Subcutaneous adipose tissue (tissue), 4 donors: ENCODE data around the gene KLF1. TPM values are rescaled to one million over a fixed set of nuclear protein-coding genes. Genes with fewer than 3 reads are reported as not detected.

Experiments used
- total RNA-seq, 4 donors: library from RNA; depleted of rRNA; stranded (reverse); fragments of >200 nt; gene quantifications; one replicate each; pipeline ENCODE4 v1.1.0, GENCODE V29; 2016
- TF ChIP-seq, protein P1 (sequence below): fragments of 450-650 bp; IDR thresholded peaks from one replicate; pipeline ENCODE4 v1.5.1; 2016; ENCODE audit warnings: low read depth, mild to moderate bottlenecking, control low read depth, antibody characterized with exemption, moderate library complexity

Gene KLF1
- total RNA-seq, 4 donors from 2014 or later = not detected

DNA sequence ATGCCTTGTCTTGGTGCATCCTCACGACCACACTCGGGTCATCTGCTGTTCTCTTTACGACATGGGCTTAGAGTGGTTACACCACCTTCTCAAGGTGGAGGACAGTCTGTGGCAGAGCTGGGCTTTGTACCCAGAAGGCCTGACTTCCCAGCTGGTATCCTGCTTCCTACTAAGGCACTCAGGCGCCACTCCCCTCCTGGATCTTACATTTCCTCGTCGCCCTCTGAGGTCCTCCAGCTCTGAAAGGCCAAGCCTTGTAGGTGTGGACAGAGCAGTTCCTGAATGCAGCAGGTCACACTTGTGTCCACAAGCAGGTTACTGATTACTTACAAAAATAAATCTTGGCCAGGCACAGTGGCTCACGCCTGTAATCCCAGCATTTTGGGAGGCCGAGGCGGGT lies 20.2 kb upstream of the KLF1 start:
- TF ChIP-seq, protein P1, sequence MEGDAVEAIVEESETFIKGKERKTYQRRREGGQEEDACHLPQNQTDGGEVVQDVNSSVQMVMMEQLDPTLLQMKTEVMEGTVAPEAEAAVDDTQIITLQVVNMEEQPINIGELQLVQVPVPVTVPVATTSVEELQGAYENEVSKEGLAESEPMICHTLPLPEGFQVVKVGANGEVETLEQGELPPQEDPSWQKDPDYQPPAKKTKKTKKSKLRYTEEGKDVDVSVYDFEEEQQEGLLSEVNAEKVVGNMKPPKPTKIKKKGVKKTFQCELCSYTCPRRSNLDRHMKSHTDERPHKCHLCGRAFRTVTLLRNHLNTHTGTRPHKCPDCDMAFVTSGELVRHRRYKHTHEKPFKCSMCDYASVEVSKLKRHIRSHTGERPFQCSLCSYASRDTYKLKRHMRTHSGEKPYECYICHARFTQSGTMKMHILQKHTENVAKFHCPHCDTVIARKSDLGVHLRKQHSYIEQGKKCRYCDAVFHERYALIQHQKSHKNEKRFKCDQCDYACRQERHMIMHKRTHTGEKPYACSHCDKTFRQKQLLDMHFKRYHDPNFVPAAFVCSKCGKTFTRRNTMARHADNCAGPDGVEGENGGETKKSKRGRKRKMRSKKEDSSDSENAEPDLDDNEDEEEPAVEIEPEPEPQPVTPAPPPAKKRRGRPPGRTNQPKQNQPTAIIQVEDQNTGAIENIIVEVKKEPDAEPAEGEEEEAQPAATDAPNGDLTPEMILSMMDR = no peak

DNA sequence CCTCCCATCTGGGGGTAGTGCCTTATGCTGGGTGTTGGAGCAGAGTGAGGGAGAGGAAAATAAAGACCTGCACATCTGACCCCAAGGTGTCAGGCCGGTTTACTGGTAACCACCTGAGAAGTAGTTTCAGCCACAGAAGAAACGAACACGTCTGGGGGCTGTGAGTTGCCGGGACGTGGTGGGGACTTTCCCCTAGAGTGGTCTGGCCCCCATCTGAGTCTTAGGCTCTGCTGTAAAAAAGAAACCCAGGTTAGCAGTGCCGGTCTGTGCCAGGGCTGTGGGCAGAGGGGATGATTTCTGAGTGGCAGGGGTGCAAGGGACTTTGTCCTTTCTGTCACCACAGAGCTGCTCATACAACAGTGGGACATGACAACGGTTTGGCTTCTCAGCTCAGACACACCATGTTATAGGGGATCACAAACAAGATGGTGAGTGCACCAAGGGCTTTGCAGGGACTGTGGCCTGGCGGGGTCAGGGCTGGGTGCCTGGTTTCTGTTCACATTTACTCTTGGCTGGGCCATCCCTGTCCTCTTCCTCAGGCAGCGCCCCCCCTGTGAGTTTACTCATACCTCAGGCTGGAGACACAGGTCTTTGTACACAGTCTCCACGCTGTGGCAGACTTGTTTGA lies 13.0 kb upstream of the KLF1 start:
- TF ChIP-seq, protein P1 = no peak

DNA sequence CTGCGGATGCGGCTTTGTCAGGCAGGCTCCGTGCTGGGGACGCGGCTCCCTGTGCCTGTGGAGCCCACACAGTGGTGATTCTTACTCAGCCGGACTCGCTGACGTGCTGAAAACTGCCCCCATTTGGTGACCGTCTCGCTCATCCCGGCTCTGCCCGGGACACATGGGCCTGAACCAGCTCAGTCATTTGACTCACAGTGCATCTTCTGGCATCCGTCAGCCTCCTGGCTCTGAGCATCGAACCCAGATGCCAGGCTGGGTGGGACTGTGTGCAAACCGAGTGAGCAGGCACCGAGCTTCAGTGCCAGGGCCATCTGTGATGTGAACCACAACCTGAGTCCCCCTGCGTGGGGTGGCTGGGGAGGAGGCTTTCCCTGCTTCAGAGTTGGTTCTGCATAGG lies 9.5 kb upstream of the KLF1 start:
- TF ChIP-seq, protein P1 = no peak

DNA sequence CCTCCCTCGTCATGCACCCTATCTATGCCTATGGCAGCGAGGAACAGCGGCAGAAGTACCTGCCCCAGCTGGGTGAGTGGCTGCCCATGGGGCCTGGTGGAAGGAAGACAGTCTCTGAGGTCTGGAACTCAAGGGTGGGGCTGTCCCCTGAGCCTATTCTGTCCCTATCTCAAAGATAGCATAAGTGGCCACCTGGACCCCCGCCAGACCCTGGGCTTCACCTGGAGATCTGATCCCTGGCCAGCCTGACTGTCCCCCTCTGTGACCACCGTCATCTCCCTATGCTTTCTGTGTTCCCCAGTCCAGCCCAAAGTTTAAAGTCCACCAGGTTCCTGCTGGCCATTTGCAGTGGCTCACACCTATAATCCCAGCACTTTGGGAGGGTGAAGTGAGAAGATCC lies 6.6 kb upstream of the KLF1 start:
- TF ChIP-seq, protein P1 = no peak

DNA sequence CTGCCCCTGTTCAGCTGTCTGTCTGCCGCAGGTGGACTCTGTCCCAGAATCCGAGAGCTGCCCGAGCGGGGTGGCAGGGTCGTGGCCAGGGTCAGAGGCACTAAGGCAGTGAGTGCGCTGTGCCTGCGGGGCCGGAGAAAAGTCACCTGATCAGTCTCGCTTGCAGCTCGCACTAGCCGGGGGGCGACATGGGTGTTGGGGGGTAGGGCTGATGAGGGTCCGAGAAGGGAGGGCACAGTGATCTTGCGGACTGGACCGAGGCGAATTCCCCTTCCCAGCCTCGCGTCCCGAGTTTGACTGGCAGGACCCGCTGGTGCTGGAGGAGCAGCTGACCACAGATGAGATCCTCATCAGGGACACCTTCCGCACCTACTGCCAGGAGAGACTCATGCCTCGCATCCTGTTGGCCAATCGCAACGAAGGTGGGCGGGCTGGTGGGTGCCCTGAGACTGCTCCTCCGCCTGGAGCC lies 4.6 kb upstream of the KLF1 start:
- TF ChIP-seq, protein P1 = no peak

DNA sequence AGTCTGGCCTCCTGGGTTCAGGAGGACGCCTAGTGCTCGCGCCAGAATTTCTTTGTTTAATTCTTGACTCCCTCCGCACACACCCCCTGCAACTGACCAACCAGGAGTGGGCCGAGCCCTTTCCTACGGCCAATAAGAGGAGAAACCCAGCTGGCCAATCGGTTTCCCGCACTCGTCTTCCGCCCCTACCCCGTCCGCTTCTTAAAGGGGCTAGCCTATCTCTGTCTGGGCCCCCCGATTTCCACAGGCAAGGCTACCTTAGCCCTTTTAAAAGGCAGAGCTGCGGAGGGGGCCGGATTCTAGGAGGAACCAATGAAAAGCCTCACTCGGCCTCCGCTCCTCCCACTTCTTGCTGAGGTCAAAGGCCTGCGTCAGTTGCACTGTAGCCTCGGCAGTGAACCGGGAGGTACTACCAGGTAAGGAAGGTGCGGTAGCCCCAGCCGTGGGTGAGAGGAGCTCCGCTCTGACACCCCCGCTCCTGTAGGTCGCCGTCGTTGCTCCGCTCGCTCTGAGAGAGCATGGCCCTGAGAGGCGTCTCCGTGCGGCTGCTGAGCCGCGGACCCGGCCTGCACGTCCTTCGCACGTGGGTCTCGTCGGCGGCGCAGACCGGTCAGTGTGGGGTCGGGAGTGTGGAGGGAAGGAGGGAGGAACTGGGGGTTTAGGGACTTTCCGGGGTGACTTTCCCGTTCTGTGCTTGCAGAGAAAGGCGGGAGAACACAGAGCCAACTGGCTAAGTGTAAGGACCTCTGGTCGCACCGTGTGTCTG lies 4.0 kb upstream of the KLF1 start, which contains the start of gene GCDH:
Gene GCDH, plus strand, starts transcription at position 374 of the 766 bp plus-strand sequence. Its CDS starts 145 bp downstream, at position 519.
- TF ChIP-seq, protein P1 = no peak

DNA sequence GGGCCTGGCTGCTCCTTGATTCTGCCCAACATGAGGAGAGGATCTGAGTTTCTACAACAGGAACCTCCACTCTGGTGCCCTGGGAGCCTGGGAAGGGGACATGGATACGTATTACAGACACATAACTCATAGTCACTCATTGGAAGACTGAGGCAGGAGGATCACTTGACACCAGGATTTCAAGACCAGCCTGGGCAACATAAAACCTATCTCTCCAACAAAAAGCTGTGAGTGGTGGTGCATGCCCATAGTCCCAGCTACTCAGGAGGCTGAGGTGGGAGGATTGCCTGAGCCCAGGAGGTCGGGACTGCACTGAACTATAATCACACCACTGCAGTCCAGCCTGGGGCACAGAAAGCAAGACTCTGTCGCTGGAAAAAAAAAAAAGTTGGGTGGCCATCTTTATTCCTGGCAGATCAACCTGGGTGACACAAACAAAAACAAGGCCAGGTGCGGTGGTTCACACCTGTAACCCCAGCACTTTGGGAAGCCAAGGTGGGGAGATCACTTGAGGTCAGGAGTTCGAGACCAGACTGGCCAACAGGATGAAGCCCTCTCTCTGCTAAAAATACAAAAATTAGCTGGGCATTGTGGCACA lies 1.1 kb upstream of the KLF1 start:
- TF ChIP-seq, protein P1 = no peak
